HFF-Myc (cell line): ENCODE results near the gene FBXO40.

Source experiments
- DNase-seq: peaks from one replicate; pipeline ENCODE4 v3.0.0-alpha.2; 2011; ENCODE audit warnings: low read depth; ENCODE audit errors: extremely low read depth
- H3K4me3 ChIP-seq: replicated peaks from 2 replicates; pipeline ENCODE4 v1.5.1; 2011; ENCODE audit warnings: low read depth, mild to moderate bottlenecking, control low read depth, low read length
- CTCF ChIP-seq: IDR thresholded peaks from 2 replicates; pipeline ENCODE4 v1.5.1; 2012; ENCODE audit warnings: mild to moderate bottlenecking, low read depth, low read length, control low read depth; ENCODE audit errors: missing control alignments

FBXO40 gene

GRCh38 chr3:121592856-121593702 lies at the start of gene FBXO40:
Gene FBXO40, plus strand, starts transcription at chr3:121593379. Its CDS starts 27,197 bp downstream, at chr3:121620576.
- no peak within 1 kb of the TSS for H3K4me3 ChIP-seq
- DNase-seq, result no peak
- no peak for TF ChIP-seq CTCF

- TF ChIP-seq CTCF, result no peak
- H3K4me3 ChIP-seq, result peak overlapping the region; percentile 84
- no peak for DNase-seq
Observed at GRCh38 chr3:121545049-121545573, 48.1 kb upstream of the FBXO40 start.

GRCh38 chr3:121545574-121546455 lies 47.4 kb upstream of the FBXO40 start, which contains the start of gene POLQ:
Gene POLQ, minus strand, starts transcription at chr3:121545988. Its CDS starts 111 bp downstream, at chr3:121545877.
- peak; percentile 71 for DNase-seq
- no peak for TF ChIP-seq CTCF
- peak within 1 kb of the TSS; percentile 84 for H3K4me3 ChIP-seq

GRCh38 chr3:121552379-121552778 lies 40.8 kb upstream of the FBXO40 start:
- H3K4me3 ChIP-seq, result no peak overlapping the region

GRCh38 chr3:121552797-121553196 lies 40.4 kb upstream of the FBXO40 start:
- no peak for TF ChIP-seq CTCF
- H3K4me3 ChIP-seq, result no peak overlapping the region
- DNase-seq, result no peak

More at GRCh38 chr3:121552379-121552778, 40.8 kb upstream of the FBXO40 start:
- no peak for DNase-seq
- no peak for TF ChIP-seq CTCF

- H3K4me3 ChIP-seq, result no peak overlapping the region
- no peak for TF ChIP-seq CTCF
- no peak for DNase-seq
Observed at GRCh38 chr3:121557426-121557934, 35.7 kb upstream of the FBXO40 start.
